Bronchial epithelial cell (primary cell): ENCODE results near the gene SLX9. TPM values are rescaled to one million over a fixed set of nuclear protein-coding genes. Genes with fewer than 3 reads are reported as not detected.
"Not testable (repeated sequence)": the region's sequence is repeated elsewhere in the genome, so short reads cannot be mapped to it uniquely, and the experiment has no call there.

Experiments used
- DNase-seq: peaks from one replicate; pipeline ENCODE4 v3.0.0-alpha.2; 2010; ENCODE audit warnings: low read depth
- FAIRE-seq: peaks from 2 replicates; lab custom pipeline; 2011; peaks lifted over from hg19 to GRCh38; lab: Jason Lieb, UNC
- H3K27me3 ChIP-seq: 2 replicates; pipeline ENCODE4 v1.5.1; 2011; ENCODE audit warnings: low read length; ENCODE audit not compliant: control insufficient read depth, insufficient read depth
- H3K36me3 ChIP-seq: 2 replicates; pipeline ENCODE4 v1.5.1; 2011; ENCODE audit warnings: low read length; ENCODE audit not compliant: control insufficient read depth, insufficient read depth
- H3K4me3 ChIP-seq: 2 replicates; pipeline ENCODE4 v1.5.1; 2011; ENCODE audit warnings: mild to moderate bottlenecking, low read depth, low read length, control low read depth
- total RNA-seq: library from RNA; depleted of rRNA; stranded (reverse); fragments of >200 nt; gene quantifications from 2 replicates; pipeline ENCODE4 v1.2.1, GENCODE V29; 2014
- TF ChIP-seq, protein P1 (sequence below): IDR thresholded peaks from 2 replicates; pipeline ENCODE4 v1.5.1; 2011; ENCODE audit warnings: mild to moderate bottlenecking, moderate library complexity, low read length, control low read depth, inconsistent platforms; ENCODE audit not compliant: insufficient read depth, severe bottlenecking

Gene SLX9
- total RNA-seq, 1 donor from 2014 or later = 34.0 TPM

DNA sequence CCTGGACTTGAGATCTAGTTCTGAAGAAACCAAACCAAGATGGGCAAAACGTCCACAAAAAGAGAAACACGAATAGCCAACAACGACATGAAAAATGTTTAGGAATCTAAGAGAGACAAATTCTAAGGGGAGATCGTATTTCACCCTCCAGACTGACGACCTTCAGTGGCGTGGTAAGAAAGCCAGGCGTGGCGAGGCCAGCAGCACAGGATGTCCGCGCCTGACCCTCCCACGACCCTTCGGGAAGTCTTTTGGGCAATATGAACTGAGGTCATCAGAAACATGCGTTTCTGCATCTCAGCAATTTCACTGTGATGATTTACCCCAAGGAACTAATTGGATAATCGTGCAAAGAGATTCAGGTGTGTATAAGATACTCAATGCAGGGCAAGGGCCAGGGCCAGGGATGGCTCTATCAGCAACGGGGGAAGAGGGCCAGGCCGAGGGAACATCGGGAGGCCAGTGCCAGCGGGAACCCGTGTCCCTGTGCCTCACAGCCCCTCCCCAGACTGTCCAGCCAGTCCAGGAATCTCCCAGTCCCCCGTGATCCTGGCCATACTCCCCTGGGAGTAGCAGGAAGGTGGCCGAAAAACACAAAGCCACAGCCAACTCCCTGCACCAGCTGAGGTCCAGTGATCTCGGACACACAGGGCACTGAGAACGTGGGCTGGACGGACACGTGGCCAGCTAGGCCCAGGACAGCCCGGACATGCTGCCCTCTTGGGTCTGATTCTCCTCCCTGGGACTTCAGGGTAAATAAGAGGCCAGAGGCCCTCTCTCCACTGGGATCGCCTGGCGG, 81.0 kb downstream of the SLX9 start:
- Histone ChIP-seq H3K36me3 (no peaks in the 10 kb centered on the region), H3K27me3 (no peaks in the 10 kb centered on the region), H3K4me3 (no peak overlapping the region)
- DNase-seq = no peak
- TF ChIP-seq, protein P1, sequence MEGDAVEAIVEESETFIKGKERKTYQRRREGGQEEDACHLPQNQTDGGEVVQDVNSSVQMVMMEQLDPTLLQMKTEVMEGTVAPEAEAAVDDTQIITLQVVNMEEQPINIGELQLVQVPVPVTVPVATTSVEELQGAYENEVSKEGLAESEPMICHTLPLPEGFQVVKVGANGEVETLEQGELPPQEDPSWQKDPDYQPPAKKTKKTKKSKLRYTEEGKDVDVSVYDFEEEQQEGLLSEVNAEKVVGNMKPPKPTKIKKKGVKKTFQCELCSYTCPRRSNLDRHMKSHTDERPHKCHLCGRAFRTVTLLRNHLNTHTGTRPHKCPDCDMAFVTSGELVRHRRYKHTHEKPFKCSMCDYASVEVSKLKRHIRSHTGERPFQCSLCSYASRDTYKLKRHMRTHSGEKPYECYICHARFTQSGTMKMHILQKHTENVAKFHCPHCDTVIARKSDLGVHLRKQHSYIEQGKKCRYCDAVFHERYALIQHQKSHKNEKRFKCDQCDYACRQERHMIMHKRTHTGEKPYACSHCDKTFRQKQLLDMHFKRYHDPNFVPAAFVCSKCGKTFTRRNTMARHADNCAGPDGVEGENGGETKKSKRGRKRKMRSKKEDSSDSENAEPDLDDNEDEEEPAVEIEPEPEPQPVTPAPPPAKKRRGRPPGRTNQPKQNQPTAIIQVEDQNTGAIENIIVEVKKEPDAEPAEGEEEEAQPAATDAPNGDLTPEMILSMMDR = no peak
- no peak for FAIRE-seq

DNA sequence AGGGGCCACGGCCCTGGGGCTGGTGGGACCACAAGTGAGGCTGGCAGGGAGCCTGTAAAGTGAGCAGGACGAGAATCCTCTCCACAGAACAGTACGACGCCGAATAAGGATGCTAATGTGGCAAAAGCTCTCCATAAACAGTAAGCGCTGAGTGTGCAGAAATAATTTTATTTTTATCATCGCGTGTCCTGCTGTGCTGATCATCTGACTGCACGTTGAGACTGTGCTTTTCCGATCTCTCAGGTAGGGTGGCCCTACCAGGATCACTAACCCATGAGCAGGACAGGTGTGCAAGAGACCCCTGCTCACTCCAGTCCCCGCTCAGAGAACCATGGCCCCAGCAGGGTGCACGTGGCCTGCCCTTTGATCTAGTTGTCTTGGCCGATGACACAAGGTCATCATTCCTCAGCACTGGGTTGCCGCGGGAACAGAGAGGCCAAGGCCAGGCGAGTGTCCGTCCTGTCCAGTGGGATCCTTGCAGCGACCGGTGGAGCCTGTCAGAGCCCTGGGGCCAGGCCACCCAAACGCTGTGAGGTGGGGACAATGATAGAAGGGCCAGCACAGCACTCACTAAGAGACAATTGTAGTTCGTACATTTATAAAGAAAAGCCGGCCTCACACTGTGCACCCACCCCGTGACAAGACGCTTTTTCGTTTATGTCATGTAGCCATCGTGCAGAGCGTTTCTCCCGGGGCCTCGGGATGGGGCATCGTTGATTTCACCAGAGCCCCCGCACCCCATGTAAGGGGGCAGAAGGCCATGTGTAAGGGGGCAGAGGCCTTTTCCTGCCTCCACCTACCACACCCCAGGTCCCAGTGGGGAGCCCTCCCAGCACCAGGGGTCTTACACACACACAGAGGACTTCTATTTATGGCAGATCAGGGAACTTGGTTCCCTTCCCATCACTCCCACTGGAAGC, 81.9 kb downstream of the SLX9 start:
- no peaks in the 10 kb centered on the region for H3K36me3 ChIP-seq
- DNase-seq (no peak), FAIRE-seq (no peak)
- no peaks in the 10 kb centered on the region for H3K27me3 ChIP-seq
- H3K4me3 ChIP-seq = no peak overlapping the region
- TF ChIP-seq, protein P1 = no peak

DNA sequence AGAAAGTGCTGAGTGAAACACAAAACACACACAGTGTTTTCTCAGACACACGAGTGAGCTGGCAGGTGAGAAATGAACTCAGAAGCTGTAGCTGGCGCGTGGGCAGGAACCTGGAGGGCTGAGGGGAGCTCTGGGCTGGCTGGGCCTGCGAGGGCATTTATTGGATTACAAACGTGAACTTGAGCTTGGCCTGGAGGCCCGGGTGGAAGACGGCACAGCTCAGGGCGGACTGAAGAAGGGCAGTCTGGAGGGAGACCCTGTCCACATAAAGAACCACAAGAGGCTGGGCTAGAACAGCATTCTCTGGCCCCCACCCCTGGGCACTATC, 82.5 kb downstream of the SLX9 start:
- Histone ChIP-seq H3K4me3 (no peak overlapping the region), H3K36me3 (no peaks in the 10 kb centered on the region), H3K27me3 (no peaks in the 10 kb centered on the region)
- no peak for FAIRE-seq
- TF ChIP-seq, protein P1 = no peak
- no peak for DNase-seq

DNA sequence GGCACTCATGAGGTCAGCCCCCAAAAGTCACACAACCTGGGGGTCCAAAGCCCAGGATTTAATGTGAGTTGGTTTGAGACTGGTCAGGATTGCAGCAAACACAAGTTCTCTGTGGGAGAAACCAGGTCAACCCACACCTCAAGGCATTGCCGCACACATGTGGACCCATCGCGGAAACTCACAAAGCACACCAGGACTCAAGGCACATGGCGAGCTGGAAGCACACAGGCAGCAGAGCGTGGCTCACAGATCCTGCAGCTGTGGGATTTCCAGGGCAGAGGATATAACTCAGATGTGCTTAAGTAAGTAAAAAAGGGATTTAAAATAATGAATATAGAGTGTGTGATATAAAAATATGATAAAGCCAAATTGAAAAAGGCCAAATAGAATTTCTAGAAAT, 82.9 kb downstream of the SLX9 start:
- H3K27me3 ChIP-seq = no peaks in the 10 kb centered on the region
- no peak overlapping the region for H3K4me3 ChIP-seq
- no peak for DNase-seq
- TF ChIP-seq, protein P1 = no peak
- no peaks in the 10 kb centered on the region for H3K36me3 ChIP-seq
- no peak for FAIRE-seq

DNA sequence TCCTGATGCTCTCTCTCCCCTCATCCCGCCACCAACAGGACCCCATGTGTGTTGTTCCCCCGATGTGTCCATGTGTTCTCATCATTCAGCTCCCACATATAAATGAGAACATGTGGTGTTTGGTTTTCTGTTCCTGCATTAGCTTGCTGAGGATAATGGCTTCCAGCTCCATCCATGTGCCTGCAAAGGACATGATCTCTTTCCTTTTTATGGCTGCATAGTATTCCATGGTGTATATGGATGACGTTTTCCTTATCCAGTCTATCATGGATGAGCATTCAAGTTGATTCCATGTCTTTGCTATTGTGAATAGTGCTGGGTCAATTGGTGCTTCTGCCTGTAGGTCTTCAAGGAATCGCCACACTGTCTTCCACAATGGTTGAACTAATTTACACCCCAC, 84.7 kb downstream of the SLX9 start:
- DNase-seq, H3K27me3 ChIP-seq, H3K4me3 ChIP-seq, H3K36me3 ChIP-seq, FAIRE-seq: not testable (repeated sequence)

DNA sequence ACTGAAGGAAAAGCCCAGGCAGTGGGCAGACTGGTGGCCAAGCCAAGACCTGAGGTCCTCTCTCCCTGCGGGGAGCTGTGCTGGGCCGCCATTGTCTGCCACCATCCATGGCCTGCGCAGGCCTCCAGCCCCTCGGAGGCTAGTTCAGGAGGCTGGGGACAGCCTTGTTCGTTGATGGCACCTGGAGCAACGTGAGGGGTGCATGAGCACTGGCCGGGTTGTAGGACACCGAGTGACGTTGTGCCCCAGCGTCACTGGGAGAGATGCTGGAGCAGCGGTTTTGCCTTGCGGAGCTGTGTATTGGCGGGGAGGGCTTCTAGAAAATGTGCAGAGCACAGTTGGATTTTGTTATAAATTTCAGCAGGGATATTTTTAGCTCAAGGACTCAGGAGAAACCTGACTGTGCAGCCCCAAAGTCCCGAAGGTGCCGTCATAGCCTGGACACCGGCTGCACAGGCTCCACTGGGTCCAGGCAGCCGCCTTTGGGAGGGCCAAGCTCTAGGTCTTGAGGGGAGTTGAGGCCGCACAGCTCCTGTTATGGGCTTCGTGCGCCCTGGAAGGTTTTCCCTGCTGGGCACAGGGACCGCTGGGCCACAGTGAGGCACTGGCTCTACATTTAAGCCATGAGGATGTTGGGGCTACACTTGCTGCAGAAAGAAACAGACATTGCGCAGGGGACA, 86.4 kb downstream of the SLX9 start:
- peaks cover 3% of the 10 kb centered on the region for H3K27me3 ChIP-seq
- DNase-seq = no peak

More for the DNA sequence above, 86.4 kb downstream of the SLX9 start:
- no peak overlapping the region for H3K4me3 ChIP-seq
- TF ChIP-seq, protein P1 = no peak
- no peaks in the 10 kb centered on the region for H3K36me3 ChIP-seq
- no peak for FAIRE-seq
